Suprapubic skin (tissue), 4 donors: ENCODE data around the gene CALN1. TPM values are rescaled to one million over a fixed set of nuclear protein-coding genes. Genes with fewer than 3 reads are reported as not detected.

ENCODE experiments used
- DNase-seq, 2 donors: peaks; one replicate each; pipeline ENCODE4 v3.0.0-alpha.2; 2019; ENCODE audit warnings: low spot score in 2 of 2
- H3K27ac ChIP-seq: fragments of 200-600 bp; sonication (generic); one replicate; pipeline ENCODE4 v1.5.1; 2019
- H3K27me3 ChIP-seq: fragments of 200-600 bp; sonication (generic); one replicate; pipeline ENCODE4 v1.5.1; 2019
- H3K36me3 ChIP-seq: fragments of 200-600 bp; sonication (generic); one replicate; pipeline ENCODE4 v1.5.1; 2019
- H3K4me1 ChIP-seq: fragments of 200-600 bp; sonication (generic); one replicate; pipeline ENCODE4 v1.5.1; 2019
- H3K4me3 ChIP-seq: fragments of 200-600 bp; sonication (generic); one replicate; pipeline ENCODE4 v1.5.1; 2019; ENCODE audit warnings: mild to moderate bottlenecking
- H3K9me3 ChIP-seq: fragments of 200-600 bp; sonication (generic); one replicate; pipeline ENCODE4 v1.5.1; 2019
- CTCF ChIP-seq, 2 donors: fragments of 200-600 bp in 1 of 2; fragments of 450-650 bp in 1 of 2; sonication (generic) in 1 of 2; IDR thresholded peaks; one replicate each; pipeline ENCODE4 v1.5.1; 2016 to 2019; ENCODE audit warnings: antibody characterized with exemption in 2 of 2, mild to moderate bottlenecking in 1 of 2, moderate library complexity in 1 of 2
- EP300 ChIP-seq: sonication (generic); formaldehyde crosslinking; IDR thresholded peaks from one replicate; pipeline ENCODE4 v1.6.1; 2017; ENCODE audit warnings: antibody characterized with exemption
- POLR2A ChIP-seq, 2 donors: fragments of 450-650 bp; IDR thresholded peaks; one replicate each; pipeline ENCODE4 v1.6.1; 2017; ENCODE audit warnings: antibody characterized with exemption in 2 of 2, mild to moderate bottlenecking in 2 of 2, moderate library complexity in 2 of 2
- POLR2AphosphoS5 ChIP-seq, 3 donors: sonication (generic); formaldehyde crosslinking; IDR thresholded peaks; one replicate each; pipeline ENCODE4 v1.6.1; 2017; ENCODE audit warnings: antibody characterized with exemption in 3 of 3
- WGBS: methylation state at CpG from one replicate; pipeline ENCODE4 v1.1.5; 2018; 5-methylcytosine and 5-hydroxymethylcytosine counted together
- total RNA-seq, 4 donors: library from RNA; depleted of rRNA; stranded (reverse); fragments of >200 nt; gene quantifications; one replicate each; pipeline ENCODE4 v1.1.0, GENCODE V29; 2016

The CALN1 gene
- total RNA-seq, 4 donors from 2014 or later = 0.91 to 10.0 (median 3.9) TPM

GRCh38 chr7:72403458-72404076, 8.6 kb downstream of the CALN1 start:
- no peak for DNase-seq
- Histone ChIP-seq H3K27ac (no peak overlapping the region), H3K36me3 (no peaks in the 10 kb centered on the region), H3K9me3 (no peaks in the 10 kb centered on the region), H3K4me1 (peaks cover 6% of the 10 kb centered on the region), H3K27me3 (no peaks in the 10 kb centered on the region), H3K4me3 (no peak overlapping the region)
- WGBS = 67% methylated on average over 9 of the region's 9 CpGs
- TF ChIP-seq EP300 = no peak
- no peak for TF ChIP-seq POLR2A (IDR thresholded peaks at IDR 0.05)
- TF ChIP-seq CTCF (IDR thresholded peaks at IDR 0.05) = no peak
- TF ChIP-seq POLR2AphosphoS5 (IDR thresholded peaks at IDR 0.05) = no peak

GRCh38 chr7:72394016-72394415, 18.1 kb downstream of the CALN1 start:
- Histone ChIP-seq H3K27ac (no peak overlapping the region), H3K4me3 (no peak overlapping the region), H3K27me3 (no peaks in the 10 kb centered on the region), H3K4me1 (no peaks in the 10 kb centered on the region), H3K9me3 (no peaks in the 10 kb centered on the region), H3K36me3 (no peaks in the 10 kb centered on the region)
- no peak for DNase-seq
- TF ChIP-seq CTCF (IDR thresholded peaks at IDR 0.05) = no peak
- no peak for TF ChIP-seq POLR2A (IDR thresholded peaks at IDR 0.05)
- TF ChIP-seq EP300 = no peak
- TF ChIP-seq POLR2AphosphoS5 (IDR thresholded peaks at IDR 0.05) = no peak
- WGBS = 58% methylated on average over 1 of the region's 1 CpG

- H3K27me3 ChIP-seq = no peaks in the 10 kb centered on the region
- no peak for DNase-seq
- TF ChIP-seq CTCF (IDR thresholded peaks at IDR 0.05) (no peak), EP300 (no peak), POLR2AphosphoS5 (IDR thresholded peaks at IDR 0.05) (no peak), POLR2A (IDR thresholded peaks at IDR 0.05) (no peak)
- no peak overlapping the region for H3K27ac ChIP-seq
- no peaks in the 10 kb centered on the region for H3K36me3 ChIP-seq
- no peaks in the 10 kb centered on the region for H3K9me3 ChIP-seq
- H3K4me3 ChIP-seq = no peak overlapping the region
- WGBS = 90% methylated on average over 7 of the region's 7 CpGs
- H3K4me1 ChIP-seq = no peaks in the 10 kb centered on the region
These were observed 20.2 kb downstream of the CALN1 start for GRCh38 chr7:72391821-72392377.

- DNase-seq = no peak
- 74% methylated on average over 3 of the region's 3 CpGs for WGBS
- Histone ChIP-seq H3K9me3 (no peaks in the 10 kb centered on the region), H3K4me3 (no peak overlapping the region), H3K27ac (no peak overlapping the region), H3K4me1 (no peaks in the 10 kb centered on the region), H3K36me3 (no peaks in the 10 kb centered on the region), H3K27me3 (no peaks in the 10 kb centered on the region)
- no peak for TF ChIP-seq EP300
- TF ChIP-seq POLR2A (IDR thresholded peaks at IDR 0.05) = no peak
- no peak for TF ChIP-seq CTCF (IDR thresholded peaks at IDR 0.05)
- no peak for TF ChIP-seq POLR2AphosphoS5 (IDR thresholded peaks at IDR 0.05)
These were observed 26.0 kb downstream of the CALN1 start for GRCh38 chr7:72386118-72386517.

GRCh38 chr7:72362246-72362645, 49.9 kb downstream of the CALN1 start:
- WGBS = 89% methylated on average over 4 of the region's 4 CpGs
- H3K4me1 ChIP-seq = no peaks in the 10 kb centered on the region
- no peak overlapping the region for H3K27ac ChIP-seq
- no peaks in the 10 kb centered on the region for H3K9me3 ChIP-seq
- no peaks in the 10 kb centered on the region for H3K27me3 ChIP-seq
- no peaks in the 10 kb centered on the region for H3K36me3 ChIP-seq
- H3K4me3 ChIP-seq = no peak overlapping the region
- DNase-seq = no peak
- no peak for TF ChIP-seq CTCF (IDR thresholded peaks at IDR 0.05)
- no peak for TF ChIP-seq POLR2A (IDR thresholded peaks at IDR 0.05)
- TF ChIP-seq POLR2AphosphoS5 (IDR thresholded peaks at IDR 0.05) = no peak
- no peak for TF ChIP-seq EP300
